Mesodermal cell (in vitro differentiated cells): ENCODE data around the gene PI4K2A.

ENCODE experiments used
- H3K27ac ChIP-seq: 2 replicates; pipeline ENCODE4 v1.7.0; 2013; ENCODE audit warnings: mild to moderate bottlenecking, low read depth, low read length, moderate library complexity; ENCODE audit not compliant: severe bottlenecking
- H3K36me3 ChIP-seq: 2 replicates; pipeline ENCODE4 v1.7.1; 2013; ENCODE audit warnings: mild to moderate bottlenecking, low read length, moderate library complexity; ENCODE audit not compliant: control insufficient read depth, insufficient read depth
- H3K4me1 ChIP-seq: one replicate; pipeline ENCODE4 v1.7.1; 2013; ENCODE audit warnings: mild to moderate bottlenecking, low read length; ENCODE audit not compliant: insufficient read depth, control insufficient read depth, poor library complexity, severe bottlenecking
- H3K4me3 ChIP-seq: 2 replicates; pipeline ENCODE4 v1.7.0; 2013; ENCODE audit warnings: low read length, control low read depth, mild to moderate bottlenecking; ENCODE audit not compliant: insufficient read depth, poor library complexity, severe bottlenecking; ENCODE audit errors: extremely low read depth
- H3K9me3 ChIP-seq: 2 replicates; pipeline ENCODE4 v1.7.1; 2013; ENCODE audit warnings: mild to moderate bottlenecking, low read length, moderate library complexity; ENCODE audit not compliant: control insufficient read depth
- WGBS, 2 experiments: methylation state at CpG; one replicate each; pipeline ENCODE4 v1.1.5; 2013; ENCODE audit warnings: missing lambda C conversion rate in 2 of 2; ENCODE audit not compliant: insufficient coverage in 2 of 2; 5-methylcytosine and 5-hydroxymethylcytosine counted together

The PI4K2A gene

GRCh38 chr10:97607095-97607636, 33.3 kb upstream of the PI4K2A start:
- no peak overlapping the region for H3K27ac ChIP-seq
- H3K36me3 ChIP-seq, result no peaks in the 10 kb centered on the region
- 86 to 91% methylated on average over 5 of the region's 5 CpGs for WGBS, 2 experiments
- peaks cover 5% of the 10 kb centered on the region for H3K4me1 ChIP-seq
- no peaks in the 10 kb centered on the region for H3K9me3 ChIP-seq
- H3K4me3 ChIP-seq, result no peak overlapping the region

- H3K9me3 ChIP-seq, result no peaks in the 10 kb centered on the region
- H3K4me1 ChIP-seq, result peaks cover 5% of the 10 kb centered on the region
- H3K27ac ChIP-seq, result no peak overlapping the region
- H3K4me3 ChIP-seq, result no peak overlapping the region
- H3K36me3 ChIP-seq, result no peaks in the 10 kb centered on the region
- WGBS, 2 experiments, result 92% methylated on average over 11 to 12 of the region's 13 CpGs
Measured at GRCh38 chr10:97608991-97609561, 31.4 kb upstream of the PI4K2A start.

DNA sequence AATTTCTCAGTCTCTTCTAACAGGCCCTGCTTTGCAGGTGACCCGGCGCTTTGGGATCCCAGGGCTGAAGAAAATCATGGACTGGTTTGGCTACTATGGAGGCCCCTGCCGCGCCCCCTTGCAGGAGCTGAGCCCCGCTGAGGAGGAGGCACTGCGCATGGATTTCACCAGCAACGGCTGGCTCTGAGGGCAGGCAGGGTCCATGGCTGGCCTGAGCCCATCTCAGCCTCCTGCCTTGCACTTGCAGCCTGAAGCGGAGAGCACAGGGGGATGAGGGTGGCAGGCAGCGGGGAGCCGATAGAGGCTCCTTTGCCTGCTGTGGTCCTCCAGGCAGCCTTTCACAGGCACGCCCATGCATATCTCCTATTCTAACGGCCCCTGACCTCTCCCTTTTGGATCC, 29.0 kb upstream of the PI4K2A start:
- Histone ChIP-seq H3K27ac (no peak overlapping the region), H3K36me3 (peaks cover 5% of the 10 kb centered on the region), H3K4me1 (peaks cover 5% of the 10 kb centered on the region), H3K4me3 (no peak overlapping the region), H3K9me3 (no peaks in the 10 kb centered on the region)
- WGBS, 2 experiments, result 86 to 89% methylated on average over 10 of the region's 12 CpGs

DNA sequence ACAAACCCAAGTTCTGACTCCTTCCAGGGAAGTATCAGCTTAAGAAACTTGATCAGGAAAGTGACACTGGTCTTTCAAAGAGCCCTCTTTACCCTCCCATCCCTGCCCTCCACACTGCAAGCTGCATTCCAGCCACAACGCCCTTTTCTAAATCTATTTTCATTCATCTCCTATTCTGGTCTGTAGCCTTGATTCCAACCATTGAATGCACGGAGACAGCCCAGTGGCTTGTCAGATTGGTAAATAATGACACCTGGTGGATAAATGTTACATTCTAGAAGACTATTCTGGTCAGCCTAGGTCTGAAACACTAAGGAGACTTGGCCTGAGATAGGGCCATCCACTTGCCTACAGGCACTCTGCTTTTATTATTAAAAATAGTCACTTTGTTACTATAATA, 28.1 kb upstream of the PI4K2A start:
- Histone ChIP-seq H3K36me3 (peaks cover 5% of the 10 kb centered on the region), H3K9me3 (no peaks in the 10 kb centered on the region), H3K27ac (no peak overlapping the region), H3K4me1 (peaks cover 5% of the 10 kb centered on the region), H3K4me3 (no peak overlapping the region)
- 57 to 86% methylated on average over 1 of the region's 2 CpGs for WGBS, 2 experiments

- Histone ChIP-seq H3K27ac (no peak overlapping the region), H3K36me3 (peaks cover 10% of the 10 kb centered on the region), H3K4me1 (no peaks in the 10 kb centered on the region), H3K4me3 (no peak overlapping the region), H3K9me3 (no peaks in the 10 kb centered on the region)
- WGBS, 2 experiments, result 100% methylated on average over 1 of the region's 4 CpGs
Measured at GRCh38 chr10:97618285-97618684, 22.2 kb upstream of the PI4K2A start.

GRCh38 chr10:97618733-97619132, 21.7 kb upstream of the PI4K2A start:
- no peak overlapping the region for H3K4me3 ChIP-seq
- 83 to 100% methylated on average over 1 of the region's 4 CpGs for WGBS, 2 experiments
- H3K9me3 ChIP-seq, result no peaks in the 10 kb centered on the region
- H3K27ac ChIP-seq, result no peak overlapping the region
- H3K36me3 ChIP-seq, result peaks cover 10% of the 10 kb centered on the region
- H3K4me1 ChIP-seq, result no peaks in the 10 kb centered on the region

- 100% methylated on average over 1 of the region's 1 CpG; no CpG with 5 or more reads in 1 of the 2 experiments for WGBS, 2 experiments
- no peak overlapping the region for H3K27ac ChIP-seq
- H3K9me3 ChIP-seq, result no peaks in the 10 kb centered on the region
- H3K4me1 ChIP-seq, result no peaks in the 10 kb centered on the region
- no peak overlapping the region for H3K4me3 ChIP-seq
- peaks cover 5% of the 10 kb centered on the region for H3K36me3 ChIP-seq
Measured at GRCh38 chr10:97623277-97623676, 17.2 kb upstream of the PI4K2A start.

DNA sequence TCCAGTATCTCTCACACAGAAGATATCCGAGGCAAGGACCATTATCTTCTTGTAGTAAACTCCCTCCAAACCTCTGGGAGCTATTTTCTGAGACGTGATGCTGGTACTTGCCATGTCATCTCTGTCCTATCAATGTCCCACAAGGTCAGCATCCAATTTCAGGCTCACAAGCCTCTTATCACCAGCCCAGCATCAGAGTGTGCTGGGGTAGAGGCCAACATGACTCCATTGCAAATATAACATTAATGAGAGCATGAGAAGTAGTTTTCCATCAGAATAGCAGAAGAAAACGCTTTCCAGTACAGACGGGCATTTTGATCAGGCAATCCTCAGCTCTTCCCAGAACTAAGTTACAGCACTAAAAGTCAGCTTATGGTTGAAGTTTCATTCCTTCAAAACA, 12.7 kb upstream of the PI4K2A start:
- 86 to 92% methylated on average over 4 of the region's 4 CpGs for WGBS, 2 experiments
- Histone ChIP-seq H3K9me3 (no peaks in the 10 kb centered on the region), H3K27ac (no peak overlapping the region), H3K4me1 (no peaks in the 10 kb centered on the region), H3K36me3 (no peaks in the 10 kb centered on the region), H3K4me3 (no peak overlapping the region)

GRCh38 chr10:97628228-97628627, 12.2 kb upstream of the PI4K2A start:
- Histone ChIP-seq H3K9me3 (no peaks in the 10 kb centered on the region), H3K27ac (no peak overlapping the region), H3K4me1 (no peaks in the 10 kb centered on the region), H3K4me3 (no peak overlapping the region), H3K36me3 (no peaks in the 10 kb centered on the region)
- WGBS, 2 experiments, result 90 to 100% methylated on average over 1 to 3 of the region's 3 CpGs

- 94 to 100% methylated on average over 1 to 4 of the region's 5 CpGs for WGBS, 2 experiments
Measured at GRCh38 chr10:97629289-97629688, 11.2 kb upstream of the PI4K2A start.

GRCh38 chr10:97631098-97631497, 9.4 kb upstream of the PI4K2A start:
- Histone ChIP-seq H3K9me3 (no peaks in the 10 kb centered on the region), H3K27ac (no peak overlapping the region), H3K4me1 (no peaks in the 10 kb centered on the region), H3K36me3 (no peaks in the 10 kb centered on the region), H3K4me3 (no peak overlapping the region)

More at GRCh38 chr10:97629289-97629688, 11.2 kb upstream of the PI4K2A start:
- Histone ChIP-seq H3K36me3 (no peaks in the 10 kb centered on the region), H3K4me1 (no peaks in the 10 kb centered on the region), H3K9me3 (no peaks in the 10 kb centered on the region), H3K4me3 (no peak overlapping the region), H3K27ac (no peak overlapping the region)
